Hematopoietic multipotent progenitor cell treated with erythropoietin and hydrocortisone succinate and interleukin-3 and kit ligand, for 15 days (in vitro differentiated cells): ENCODE data around the gene C15orf40.
"Not testable (repeated sequence)": the region's sequence is repeated elsewhere in the genome, so short reads cannot be mapped to it uniquely, and the experiment has no call there.

ENCODE experiments used
- DNase-seq: peaks from one replicate; pipeline ENCODE4 v3.0.0-alpha.2; 2015; ENCODE audit warnings: low spot score

The C15orf40 gene

GRCh38 chr15:82952158-82953081 lies 59.0 kb downstream of the C15orf40 start, which contains the start of gene HOMER2:
HOMER2 (minus strand) TSS chr15:82952720; CDS start chr15:82952535, 185 bp downstream.
- DNase-seq, result peak; percentile 30

GRCh38 chr15:82951472-82952157 lies 59.8 kb downstream of the C15orf40 start:
- no peak for DNase-seq

GRCh38 chr15:82950746-82951370 lies 60.6 kb downstream of the C15orf40 start:
- no peak for DNase-seq

- no peak for DNase-seq
Measured at GRCh38 chr15:82950295-82950694, 61.1 kb downstream of the C15orf40 start.

GRCh38 chr15:82946155-82946701 lies 65.2 kb downstream of the C15orf40 start:
- no peak for DNase-seq

GRCh38 chr15:82945326-82945725 lies 66.1 kb downstream of the C15orf40 start:
- DNase-seq, result no peak

GRCh38 chr15:82944821-82945220 lies 66.6 kb downstream of the C15orf40 start:
- no peak for DNase-seq

- no peak for DNase-seq
Measured at GRCh38 chr15:82944056-82944455, 67.4 kb downstream of the C15orf40 start.

- DNase-seq, result no peak
Measured at GRCh38 chr15:82943176-82943575, 68.3 kb downstream of the C15orf40 start.

GRCh38 chr15:82942691-82943090 lies 68.7 kb downstream of the C15orf40 start:
- DNase-seq, result no peak

- not testable (repeated sequence) for DNase-seq
Measured at GRCh38 chr15:82939678-82940077, 71.8 kb downstream of the C15orf40 start.
